COLO829 (cell line): ENCODE measurements around the gene RAI1.
"Not testable (repeated sequence)": the region's sequence is repeated elsewhere in the genome, so short reads cannot be mapped to it uniquely, and the experiment has no call there.

ENCODE experiments used
- DNase-seq: peaks from one replicate; pipeline ENCODE4 v3.0.0; 2012; ENCODE audit warnings: low spot score

Gene RAI1

DNA sequence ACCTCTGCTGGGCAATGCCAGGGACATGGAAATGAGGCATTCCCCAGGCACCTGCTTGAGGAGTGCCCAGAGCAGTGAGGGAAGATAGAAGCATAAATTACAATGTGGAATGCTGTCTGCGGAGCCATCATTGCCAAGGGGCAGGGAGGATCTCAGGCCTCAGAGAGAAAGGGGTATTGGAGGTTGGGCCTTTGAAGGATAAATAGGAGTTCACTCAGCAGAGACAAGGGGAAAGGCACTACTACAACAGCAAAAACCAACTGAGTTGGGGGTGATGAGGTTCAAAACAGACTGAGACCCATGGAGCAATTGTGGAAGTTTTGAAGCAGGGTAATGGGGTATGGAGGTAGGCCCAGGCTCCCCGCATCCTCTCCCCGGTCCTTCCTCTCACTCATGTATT, 122.7 kb downstream of the RAI1 start:
- no peak for DNase-seq

DNA sequence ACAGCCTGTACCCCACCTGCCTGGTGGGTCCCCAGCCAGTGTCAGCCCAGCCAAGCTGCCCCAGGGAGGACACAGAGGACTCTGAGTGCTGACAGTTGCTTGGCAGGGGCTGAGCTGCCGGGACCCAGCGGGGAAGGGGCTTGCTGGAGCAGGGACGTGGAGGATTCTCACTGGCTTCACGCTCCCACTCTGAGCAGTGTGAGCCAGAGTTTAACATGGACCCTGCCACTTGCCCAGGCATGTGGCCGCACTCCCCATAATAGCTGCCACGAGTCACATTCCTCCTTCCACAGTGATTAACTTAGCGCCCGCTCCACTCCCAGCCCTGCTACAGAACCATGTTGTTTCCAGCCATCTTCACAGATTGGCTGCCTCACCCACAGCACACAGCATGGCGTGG, 124.3 kb downstream of the RAI1 start:
- DNase-seq = no peak

DNA sequence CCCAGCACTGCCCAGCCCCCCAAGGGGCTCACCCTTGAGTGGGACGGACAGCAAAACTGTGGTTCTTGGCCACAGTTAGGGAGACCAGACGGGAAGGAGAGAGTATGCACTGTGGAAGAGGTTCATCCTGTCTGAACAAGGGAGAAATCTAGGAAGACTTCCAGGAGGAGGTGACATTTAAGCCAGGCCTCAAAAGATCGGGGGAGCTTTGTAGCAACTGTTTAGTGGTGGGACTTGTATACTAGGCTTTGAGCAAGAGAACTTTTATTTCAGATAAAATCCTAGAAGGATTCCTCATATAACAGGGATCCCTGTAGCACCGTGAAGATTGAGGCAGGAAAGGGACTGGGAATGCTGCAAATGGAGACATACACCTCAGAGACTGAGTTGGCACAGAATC, 124.8 kb downstream of the RAI1 start:
- DNase-seq = no peak

DNA sequence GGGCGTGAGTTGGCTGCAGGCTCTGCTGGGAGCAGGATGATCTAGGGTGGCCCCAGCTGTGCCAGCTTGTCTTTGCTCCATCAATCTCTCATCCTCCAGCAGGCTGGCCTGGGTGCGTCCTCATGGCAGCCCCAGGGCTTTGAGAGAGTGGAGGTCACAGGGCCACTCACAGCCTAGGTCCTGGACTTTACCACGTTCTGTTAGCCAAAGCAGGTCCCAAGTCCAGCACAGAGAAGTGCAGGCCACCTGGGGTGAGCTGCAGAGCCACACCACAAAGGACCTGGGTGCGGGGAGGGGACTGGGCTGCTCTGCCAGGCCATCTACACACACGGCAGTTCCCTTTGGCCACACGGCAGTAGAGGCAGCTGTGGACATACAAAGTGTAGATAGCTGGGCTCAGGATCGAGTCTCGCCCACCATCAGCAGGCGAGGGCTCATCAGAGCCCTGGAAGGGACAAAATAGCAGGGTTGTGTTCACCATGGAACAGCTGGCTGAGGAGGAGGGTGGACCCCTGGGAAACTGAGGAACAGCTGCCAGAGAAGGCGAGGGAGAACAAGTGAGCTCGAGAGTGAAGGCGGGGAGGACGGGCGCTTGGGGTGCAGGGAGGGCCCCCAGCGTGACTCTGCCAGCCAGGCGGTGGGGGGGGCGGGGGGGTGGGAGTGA, 125.5 kb downstream of the RAI1 start:
- no peak for DNase-seq

DNA sequence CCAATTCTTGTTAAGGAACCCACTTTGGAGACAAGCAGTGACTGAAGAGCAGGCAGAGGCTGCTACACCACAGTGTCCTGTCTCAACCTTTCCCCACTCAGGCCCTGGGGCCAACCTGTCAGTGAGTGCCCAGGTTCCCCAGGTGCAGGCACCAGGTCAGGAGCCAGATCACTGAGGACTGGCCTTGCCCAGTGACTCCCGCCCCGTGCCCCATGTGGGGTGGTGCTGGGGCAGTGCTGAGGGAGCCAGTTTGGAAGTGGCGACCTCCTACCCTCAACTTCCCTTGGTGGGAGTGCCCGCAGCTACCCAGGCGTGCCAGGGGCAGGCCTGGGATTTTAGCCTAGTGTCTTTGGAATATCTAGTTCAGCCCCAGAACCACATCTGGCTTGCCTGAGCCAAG, 126.2 kb downstream of the RAI1 start:
- no peak for DNase-seq

DNA sequence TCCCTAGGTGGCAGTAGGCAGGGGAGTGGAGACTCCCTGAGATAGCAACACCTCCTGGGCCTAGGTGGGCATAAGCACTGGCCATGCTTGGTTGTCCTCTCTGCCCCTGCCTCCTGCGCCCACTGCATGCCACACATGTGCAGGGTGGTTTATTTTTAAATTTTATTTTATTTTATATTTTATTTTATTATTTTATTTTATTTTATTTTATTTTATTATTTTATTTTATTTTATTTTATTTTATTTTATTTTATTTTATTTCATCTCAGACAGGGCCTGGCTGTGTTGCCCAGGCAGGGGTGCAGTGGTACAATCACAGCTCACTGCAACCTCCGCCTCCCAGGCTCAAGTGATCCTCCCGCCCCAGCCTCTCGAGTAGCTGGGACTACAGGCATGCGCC, 126.9 kb downstream of the RAI1 start:
- DNase-seq = not testable (repeated sequence)

DNA sequence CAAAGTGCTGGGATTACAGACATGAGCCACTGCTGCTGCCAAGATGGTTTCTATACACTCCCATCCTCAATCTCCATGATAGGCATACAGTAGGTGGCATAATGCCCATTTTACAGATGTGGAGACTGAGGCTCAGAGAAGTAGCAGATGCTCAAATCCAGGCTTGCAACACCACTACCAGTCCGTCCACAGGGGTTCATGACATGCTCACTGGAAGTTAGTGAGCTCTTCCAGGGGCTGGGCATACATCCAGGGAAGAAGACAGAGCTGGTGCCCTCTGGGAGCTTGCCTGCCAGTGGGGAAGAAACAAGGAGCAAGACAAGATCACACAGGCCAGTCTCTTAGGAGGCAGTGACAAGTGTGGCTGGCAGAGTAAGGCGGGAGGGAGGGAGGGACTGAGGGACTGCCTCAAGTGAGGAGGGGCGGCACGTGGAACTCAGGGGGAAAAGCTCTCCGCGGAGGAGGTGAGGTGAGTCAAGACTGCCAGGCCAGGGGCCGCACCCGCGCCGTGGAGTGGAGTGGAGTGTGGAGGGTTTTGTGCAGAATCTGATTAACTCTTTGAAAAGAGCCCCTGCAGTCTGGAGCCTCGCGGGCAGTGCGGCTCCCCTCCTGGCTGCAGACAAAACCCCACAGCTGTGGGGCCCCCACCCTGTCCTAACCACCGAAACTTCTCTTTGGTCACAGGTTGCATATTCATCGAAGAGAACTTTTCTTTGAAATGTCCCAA, 127.6 kb downstream of the RAI1 start:
- no peak for DNase-seq

DNA sequence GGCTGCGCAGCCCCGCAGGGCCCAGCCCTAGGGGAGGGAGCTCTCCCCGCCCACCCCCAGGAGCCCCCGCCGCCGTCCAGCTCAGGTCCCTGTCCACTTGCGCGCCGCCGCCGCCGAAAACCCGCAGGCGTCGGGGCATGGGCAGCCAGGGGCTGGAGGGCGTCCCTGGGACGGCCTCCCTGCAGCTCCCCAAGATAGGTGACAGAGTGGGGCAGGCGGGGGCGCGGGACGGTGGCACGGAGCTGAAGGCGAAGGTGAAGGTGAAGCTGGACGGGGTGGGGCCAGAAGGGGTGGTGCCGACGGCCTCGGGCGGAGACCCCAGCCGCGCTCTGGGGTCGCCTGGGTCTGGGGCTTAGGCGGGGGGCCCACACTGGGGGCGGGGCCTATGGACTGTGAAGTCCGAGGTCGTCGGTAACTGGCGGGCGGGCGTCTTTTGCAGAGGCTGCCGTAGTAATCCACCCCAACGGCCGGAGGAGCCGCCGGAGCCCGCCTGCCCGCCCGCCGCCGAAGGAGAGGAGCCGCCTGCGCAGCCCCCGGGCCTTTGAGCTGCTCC, 128.3 kb downstream of the RAI1 start:
- no peak for DNase-seq

DNA sequence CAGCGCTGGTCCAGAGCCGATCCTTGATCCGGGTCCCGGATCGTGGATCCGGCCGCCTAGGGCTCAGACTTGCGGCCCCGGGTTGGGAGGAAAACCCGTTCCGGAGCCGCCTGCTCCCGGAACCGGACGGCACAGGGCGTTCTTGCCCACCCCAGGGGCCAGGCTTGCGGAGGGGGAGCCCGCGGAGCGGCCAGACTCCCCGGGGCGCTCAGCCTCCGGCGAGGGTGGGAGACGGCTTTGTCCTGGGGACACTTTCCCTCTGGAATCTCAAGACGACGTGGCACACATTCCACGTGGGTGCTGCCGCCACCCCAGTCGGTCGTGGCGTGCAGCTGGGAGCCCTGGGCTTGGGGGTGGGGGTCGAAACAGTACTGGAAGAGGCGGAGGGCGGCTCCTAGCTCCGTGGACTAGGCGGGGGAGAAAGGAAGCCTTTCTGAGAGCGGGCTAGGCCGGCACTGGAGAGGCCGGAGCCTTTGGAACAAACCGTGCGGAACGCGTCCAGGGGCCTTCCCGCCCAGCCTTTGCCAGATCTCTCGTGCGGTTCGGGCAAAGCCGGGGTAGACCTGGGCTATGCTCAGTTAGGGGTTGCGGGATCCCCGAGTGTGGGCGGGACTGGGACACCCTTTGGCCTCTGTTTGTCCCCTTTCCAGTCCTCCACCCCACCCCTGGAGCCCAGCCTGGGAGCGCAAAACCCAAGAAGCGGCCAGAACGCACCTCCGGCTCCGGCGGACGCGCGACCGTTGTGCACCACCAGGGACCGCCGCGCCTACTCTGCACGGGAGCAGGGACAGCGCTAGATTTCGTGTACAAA, 129.0 kb downstream of the RAI1 start:
- DNase-seq = no peak

DNA sequence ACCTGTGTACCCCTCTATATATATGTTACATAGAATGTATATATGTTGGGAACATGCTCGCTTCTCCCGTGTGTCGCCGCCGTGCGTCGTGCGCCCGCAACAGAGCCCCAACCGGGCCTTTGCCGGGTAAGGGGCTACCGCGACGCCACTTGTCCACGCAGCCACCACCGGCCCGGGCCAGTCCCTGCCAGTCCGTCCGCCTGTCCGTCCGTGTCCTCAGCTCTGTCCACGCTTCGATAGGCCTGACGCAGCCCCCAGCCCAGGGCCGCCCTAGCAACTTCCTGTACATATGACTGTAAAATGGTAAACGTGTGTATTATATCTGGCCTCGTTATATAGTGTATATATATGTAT, 129.6 kb downstream of the RAI1 start:
- DNase-seq = no peak

DNA sequence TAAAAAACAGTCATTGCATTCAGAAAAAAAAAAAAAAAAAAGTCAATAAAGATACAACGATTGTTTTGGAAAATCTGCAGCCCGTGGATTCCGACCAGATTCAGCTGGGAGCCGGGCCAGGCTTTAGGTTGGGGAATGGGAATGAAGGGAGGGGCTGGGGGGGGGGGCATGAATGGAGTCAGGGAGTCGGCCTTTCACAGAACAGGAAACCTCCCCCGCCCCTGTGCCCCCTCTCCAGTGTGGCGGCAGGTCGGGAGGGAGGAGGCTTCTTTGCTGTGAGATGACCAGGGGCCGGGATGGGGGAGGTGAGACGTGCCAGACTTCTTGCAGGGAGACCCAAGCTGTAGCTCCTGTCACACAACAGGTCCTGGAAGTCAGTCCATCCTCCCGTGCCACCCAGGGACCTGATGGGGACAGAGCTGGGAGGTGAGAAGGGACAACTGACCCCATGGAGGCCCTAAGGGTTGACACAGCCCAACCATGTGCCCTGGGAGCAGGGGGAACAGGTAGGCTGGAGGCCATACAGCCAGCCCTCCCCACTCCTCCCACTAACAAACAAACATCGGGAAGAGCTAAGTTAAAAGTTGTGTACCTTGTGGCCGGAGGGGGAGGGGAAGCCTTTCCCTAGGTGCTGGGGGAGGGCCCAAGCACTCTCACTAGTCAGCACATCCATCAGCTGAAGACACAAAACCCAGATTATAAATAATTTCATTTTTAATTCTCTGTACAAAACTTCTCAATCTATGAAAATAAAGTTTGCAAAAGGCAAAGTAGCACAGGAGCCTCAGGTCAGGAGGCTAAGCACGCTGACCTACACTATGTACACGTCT, 130.3 kb downstream of the RAI1 start:
- DNase-seq = no peak

DNA sequence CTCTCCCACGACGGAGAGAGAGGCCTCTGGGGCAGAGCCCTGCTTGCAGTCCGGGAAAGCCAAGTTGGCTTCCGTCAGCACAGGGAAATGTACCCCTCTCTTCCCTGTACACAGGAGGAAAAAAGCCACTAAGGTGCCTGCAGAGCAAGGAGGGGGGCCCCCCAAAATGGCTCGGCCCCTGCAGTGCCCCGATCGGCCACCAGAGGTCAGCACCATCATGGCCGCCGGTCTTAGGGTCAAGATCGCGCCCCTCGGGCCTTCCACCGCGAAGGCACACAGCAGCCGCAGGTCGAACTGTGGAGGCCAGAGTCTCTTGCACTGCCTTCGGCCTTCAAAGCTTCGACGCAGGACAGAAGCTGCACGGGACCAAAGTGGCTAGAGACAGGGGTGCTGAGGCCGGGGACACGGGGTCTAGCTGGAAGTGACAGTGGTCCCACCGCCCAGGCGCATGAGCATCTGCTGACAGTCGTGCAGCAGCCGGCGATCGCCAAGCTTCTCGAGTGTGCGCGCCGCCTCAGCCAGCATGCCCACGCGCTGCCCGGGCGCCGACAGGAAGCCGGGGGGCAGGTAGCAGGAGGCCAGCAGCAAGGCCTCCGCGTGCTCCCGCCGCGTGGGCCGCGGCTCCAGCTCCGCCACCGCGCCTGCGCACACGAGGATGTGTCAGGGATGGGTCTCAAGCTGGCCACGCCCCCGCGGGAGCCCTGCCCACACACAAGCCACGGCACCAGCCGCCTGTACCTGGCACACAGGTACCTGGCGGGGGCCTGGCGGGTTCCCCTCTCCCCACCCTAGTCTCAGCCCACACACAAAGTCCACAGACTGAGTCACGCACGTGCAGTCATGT, 131.2 kb downstream of the RAI1 start:
- peak; percentile 72 for DNase-seq

DNA sequence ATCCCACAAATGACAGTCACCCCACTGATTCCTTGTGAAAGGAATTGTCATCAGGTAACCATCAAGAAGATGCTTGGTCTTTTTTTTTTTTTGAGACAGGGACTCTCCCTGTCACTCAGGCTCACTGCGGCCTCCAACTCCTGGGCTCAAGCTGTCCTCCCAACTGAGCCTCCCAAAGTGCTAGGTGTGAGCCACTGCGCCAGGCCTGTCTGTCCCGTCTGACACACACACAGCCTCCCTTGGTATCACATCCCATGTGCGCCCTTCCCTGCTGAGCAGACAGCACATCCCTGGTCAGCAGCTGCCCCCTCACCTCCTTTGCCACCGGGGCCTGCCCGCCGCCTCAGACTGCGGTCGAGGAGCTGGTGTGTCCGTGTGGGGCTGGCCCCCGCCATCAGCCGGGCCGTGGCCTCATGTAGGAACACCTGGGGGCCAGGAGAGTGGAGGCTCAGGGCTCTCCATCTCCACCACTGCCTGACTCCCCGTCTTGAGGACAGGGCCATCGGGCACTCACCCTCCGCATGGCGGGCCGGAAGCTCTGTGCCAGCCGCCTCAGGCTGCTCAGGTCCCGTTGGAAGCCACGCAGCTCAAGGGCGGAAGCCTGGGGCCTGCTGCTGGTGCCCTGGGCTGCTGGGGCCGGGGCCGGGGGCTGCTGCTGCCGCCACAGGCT, 131.9 kb downstream of the RAI1 start:
- DNase-seq = no peak

DNA sequence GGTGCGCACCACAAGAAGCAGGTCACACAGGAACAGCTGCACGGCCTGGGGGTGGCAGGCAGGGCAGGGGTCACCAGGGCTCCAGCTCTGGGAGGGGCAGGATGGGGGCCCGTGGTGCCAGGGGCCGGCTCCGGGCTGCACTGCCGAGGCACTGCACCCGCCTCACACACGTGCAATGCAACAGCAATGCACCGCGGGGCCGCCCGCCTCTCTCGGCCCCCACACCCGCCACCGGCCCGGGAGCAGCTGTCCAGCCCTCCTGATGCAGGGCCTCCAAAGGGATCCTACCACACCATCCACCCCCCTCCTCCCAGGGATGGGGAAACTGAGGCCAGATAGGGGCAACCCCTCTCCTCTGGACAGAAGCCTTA, 132.5 kb downstream of the RAI1 start:
- DNase-seq = no peak

DNA sequence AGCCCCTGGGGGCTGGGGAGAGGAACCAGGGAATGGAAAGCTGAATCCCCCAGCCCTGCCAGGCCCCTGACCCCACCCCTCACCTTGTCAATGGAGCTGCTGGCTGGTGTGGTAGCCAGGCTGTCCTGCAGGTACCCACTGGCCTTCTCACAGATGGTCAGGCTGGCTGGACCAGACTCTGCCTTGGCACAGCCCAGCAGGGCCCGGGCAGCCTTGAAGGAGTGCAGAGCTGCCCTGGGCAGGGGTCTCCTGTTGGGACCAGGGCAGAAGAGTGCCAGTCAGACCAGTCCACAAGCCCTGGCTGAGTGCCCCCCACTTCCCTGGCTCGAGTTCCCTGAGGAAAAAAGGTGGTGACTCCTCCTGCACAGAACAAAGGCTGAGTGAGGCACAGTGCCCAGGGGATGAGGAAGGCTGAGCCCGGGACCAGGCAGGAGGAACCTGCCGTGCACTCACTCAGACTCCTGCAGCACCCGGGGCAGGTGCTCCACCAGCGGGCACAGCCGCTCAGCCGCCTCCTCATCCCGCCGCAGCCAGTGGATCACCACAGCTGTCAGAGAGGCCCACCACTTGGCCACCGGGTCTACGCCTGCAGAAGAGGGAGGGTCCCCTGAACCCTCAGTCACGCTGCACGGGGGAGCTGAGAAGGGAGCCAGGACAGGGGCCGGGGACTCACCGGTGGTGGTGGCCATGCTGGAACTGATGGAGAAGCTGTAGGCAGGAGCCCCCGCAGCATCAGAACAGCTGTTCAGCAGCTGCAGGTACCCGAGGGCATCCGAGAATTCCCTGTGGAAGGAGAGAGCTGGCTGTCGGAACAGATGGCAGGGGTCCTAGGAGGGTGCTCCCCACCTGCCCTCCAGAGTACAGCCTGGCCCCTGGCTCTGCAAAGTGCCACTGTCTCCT, 133.2 kb downstream of the RAI1 start:
- no peak for DNase-seq

DNA sequence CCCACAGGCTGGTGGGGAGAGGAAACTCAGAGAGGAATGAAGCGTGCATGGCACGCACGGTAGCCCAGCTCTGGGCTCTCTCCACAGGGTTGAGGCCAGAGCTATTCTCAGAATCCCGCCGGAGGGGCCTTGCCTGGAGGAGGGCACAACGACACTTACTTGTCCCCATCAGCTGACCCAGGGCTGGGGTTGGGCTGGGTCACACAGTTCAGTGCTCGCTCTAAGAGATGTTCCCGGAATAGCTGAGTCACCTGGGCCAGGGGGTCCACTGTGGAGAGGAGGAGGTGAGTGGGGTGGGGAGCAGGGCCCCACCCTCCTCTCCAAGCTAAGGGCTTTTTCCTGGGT, 133.8 kb downstream of the RAI1 start:
- no peak for DNase-seq

DNA sequence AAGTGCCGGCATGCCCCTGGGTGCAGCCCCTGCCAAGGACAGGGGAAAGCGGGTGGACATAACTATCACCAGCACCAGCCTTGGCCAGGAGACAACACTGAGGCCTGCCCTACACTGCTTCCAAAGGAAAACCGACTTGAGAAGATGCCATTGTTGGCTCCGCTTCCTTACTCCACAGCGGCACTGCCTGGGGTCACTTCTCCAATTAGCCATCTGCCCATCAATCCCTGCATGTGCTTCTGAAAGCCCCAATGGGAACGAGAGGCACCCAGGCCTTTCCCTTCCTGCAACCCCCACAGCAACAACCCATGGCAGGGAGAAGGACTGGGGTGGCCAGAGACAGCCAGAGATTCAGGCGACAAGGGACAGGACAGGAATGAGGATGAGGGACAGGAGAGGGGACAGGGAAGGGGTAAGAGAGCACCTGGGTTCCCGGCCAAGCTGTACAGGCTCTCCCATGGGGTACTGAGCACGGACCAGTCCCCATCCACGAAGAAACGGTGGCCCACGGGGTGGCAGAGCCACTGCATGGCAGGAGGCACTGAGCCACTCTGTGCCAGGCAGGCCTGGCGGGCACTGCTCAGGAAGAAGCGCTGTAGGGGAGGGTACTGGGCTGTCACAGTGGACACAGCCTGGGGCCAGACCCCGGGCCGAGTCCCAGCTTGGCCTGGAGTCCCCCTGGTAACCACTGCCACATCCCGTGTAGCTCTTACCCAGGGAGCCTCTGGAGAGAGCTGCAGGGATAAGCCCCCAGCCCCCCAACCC, 134.4 kb downstream of the RAI1 start:
- DNase-seq = no peak

DNA sequence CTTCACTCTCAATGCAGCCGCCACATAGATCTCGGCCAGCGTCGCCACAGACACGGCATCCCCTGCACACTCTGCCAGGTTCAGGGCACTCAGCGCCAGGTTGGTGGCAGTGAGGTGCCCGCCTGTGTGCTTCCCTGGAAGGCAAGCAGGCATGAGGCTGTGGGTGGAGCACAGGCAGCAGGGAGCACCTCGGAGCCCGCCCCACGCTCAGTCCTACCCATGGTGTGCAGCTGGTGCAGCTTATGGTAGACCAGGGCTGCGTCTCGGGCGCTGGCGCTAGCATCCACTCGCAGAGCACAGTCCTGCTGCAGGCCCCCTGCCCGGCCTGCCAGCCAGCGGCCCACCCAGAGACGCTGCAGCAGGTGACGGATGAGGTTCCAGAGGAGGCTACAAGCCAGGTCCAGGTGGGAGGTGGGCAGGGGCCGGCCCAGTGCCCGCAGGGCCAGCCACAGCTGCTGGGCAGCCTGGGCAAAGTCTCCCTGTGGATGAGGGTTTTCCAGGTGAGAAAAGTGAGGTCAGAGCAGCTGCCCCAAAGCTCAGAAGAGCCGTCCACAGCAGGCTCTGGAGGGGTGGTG, 135.1 kb downstream of the RAI1 start:
- DNase-seq = no peak
